Gastroesophageal sphincter (tissue), 3 donors: ENCODE results near the gene TMEM243.

Experiments
- EP300 ChIP-seq: sonication (generic); formaldehyde crosslinking; IDR thresholded peaks from one replicate; pipeline ENCODE4 v1.6.1; 2017; ENCODE audit warnings: antibody characterized with exemption, mild to moderate bottlenecking
- POLR2A ChIP-seq, 2 donors: fragments of 450-650 bp; IDR thresholded peaks; one replicate each; pipeline ENCODE4 v1.6.1; 2017; ENCODE audit warnings: antibody characterized with exemption in 2 of 2, mild to moderate bottlenecking in 2 of 2, moderate library complexity in 1 of 2
- POLR2AphosphoS5 ChIP-seq: sonication (generic); formaldehyde crosslinking; IDR thresholded peaks from one replicate; pipeline ENCODE4 v1.6.1; 2017; ENCODE audit warnings: antibody characterized with exemption
- TF ChIP-seq, protein P1 (sequence below), 4 experiments: fragments of 200-600 bp in 2 of 4; fragments of 450-650 bp in 2 of 4; sonication (generic) in 1 of 4; IDR thresholded peaks; one replicate each; pipeline ENCODE4 v1.5.1; 2017 to 2019; ENCODE audit warnings: antibody characterized with exemption in 4 of 4, mild to moderate bottlenecking in 2 of 4, moderate library complexity in 2 of 4

GRCh38 chr7:87220026-87220733 is 648 bp upstream of the TMEM243 start:
- TF ChIP-seq, protein P1, sequence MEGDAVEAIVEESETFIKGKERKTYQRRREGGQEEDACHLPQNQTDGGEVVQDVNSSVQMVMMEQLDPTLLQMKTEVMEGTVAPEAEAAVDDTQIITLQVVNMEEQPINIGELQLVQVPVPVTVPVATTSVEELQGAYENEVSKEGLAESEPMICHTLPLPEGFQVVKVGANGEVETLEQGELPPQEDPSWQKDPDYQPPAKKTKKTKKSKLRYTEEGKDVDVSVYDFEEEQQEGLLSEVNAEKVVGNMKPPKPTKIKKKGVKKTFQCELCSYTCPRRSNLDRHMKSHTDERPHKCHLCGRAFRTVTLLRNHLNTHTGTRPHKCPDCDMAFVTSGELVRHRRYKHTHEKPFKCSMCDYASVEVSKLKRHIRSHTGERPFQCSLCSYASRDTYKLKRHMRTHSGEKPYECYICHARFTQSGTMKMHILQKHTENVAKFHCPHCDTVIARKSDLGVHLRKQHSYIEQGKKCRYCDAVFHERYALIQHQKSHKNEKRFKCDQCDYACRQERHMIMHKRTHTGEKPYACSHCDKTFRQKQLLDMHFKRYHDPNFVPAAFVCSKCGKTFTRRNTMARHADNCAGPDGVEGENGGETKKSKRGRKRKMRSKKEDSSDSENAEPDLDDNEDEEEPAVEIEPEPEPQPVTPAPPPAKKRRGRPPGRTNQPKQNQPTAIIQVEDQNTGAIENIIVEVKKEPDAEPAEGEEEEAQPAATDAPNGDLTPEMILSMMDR (IDR thresholded peaks at IDR 0.05) = peak in 2 of 4 experiments; percentile 0 to 1
- peak; percentile 85 for TF ChIP-seq POLR2AphosphoS5
- peak; percentile 83 for TF ChIP-seq POLR2A (IDR thresholded peaks at IDR 0.05)
- no peak for TF ChIP-seq EP300
